Breast epithelium (tissue), 3 donors: ENCODE measurements around the gene SLC15A3.

Experiments
- CTCF ChIP-seq, 3 donors: fragments of 450-650 bp; IDR thresholded peaks; one replicate each; pipeline ENCODE4 v1.5.1; 2016 to 2017; ENCODE audit warnings: antibody characterized with exemption in 3 of 3, mild to moderate bottlenecking in 3 of 3, moderate library complexity in 3 of 3
- POLR2A ChIP-seq: fragments of 450-650 bp; IDR thresholded peaks from one replicate; pipeline ENCODE4 v1.6.1; 2016; ENCODE audit warnings: antibody characterized with exemption, mild to moderate bottlenecking, moderate library complexity
- POLR2AphosphoS5 ChIP-seq, 3 donors: sonication (generic); formaldehyde crosslinking; IDR thresholded peaks; one replicate each; pipeline ENCODE4 v1.6.1; 2017; ENCODE audit warnings: antibody characterized with exemption in 3 of 3

GRCh38 chr11:60970369-60970774, 18.4 kb upstream of the SLC15A3 start:
- peak; percentile 46 to 69 (median 64) for TF ChIP-seq CTCF (IDR thresholded peaks at IDR 0.05)
- TF ChIP-seq POLR2AphosphoS5 (IDR thresholded peaks at IDR 0.05): no peak
- no peak for TF ChIP-seq POLR2A
